ENCODE measurements around the gene RHOBTB3. TPM values are rescaled to one million over a fixed set of nuclear protein-coding genes. Genes with fewer than 3 reads are reported as not detected.

The RHOBTB3 gene
- total and polyA plus RNA-seq, 2 donors (not counting 3 experiments of a cell fraction or from before 2014, with no cell fraction given), result 44.1 to 52.1 TPM

DNA sequence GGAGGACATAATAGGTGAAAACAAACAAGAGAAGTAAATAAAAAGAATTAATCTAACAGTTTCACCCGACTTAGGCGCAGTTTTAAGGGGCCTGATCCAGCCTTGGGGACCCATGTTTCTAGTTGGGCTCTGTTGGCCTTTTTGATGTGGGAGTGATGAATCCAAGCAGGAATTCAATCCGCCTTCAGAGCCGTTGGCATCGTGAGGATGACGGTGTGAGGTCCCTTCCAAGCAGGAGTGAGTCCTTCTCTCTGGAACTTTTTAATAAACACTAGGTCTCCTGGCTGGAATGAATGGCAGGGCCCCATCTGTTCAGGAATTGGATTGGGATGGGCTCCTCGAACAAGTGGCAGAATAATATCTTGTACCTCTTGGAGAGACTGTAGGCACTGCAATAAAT lies 22.3 kb upstream of the RHOBTB3 start:
- BruUV-seq (replicated peaks), result no TSS peak
- H3K4me3 ChIP-seq (replicated peaks in 1 of 3; ENCODE audit: insufficient read depth in 1 of 3, low read depth in 1 of 3, low read length in 3 of 3), result no peak overlapping the region
- TF ChIP-seq MYC (IDR thresholded peaks at IDR 0.05; ENCODE audit: low read depth, low read length), result no peak
- TF ChIP-seq POLR2AphosphoS5 (IDR thresholded peaks at IDR 0.05; ENCODE audit: insufficient read depth, low read depth, low read length), result no peak
- TF ChIP-seq CTCF (IDR thresholded peaks at IDR 0.05; ENCODE audit: extremely low read depth in 1 of 2, insufficient read depth in 1 of 2, low read depth in 1 of 2, low read length in 2 of 2), result no peak
- TF ChIP-seq, protein P1, sequence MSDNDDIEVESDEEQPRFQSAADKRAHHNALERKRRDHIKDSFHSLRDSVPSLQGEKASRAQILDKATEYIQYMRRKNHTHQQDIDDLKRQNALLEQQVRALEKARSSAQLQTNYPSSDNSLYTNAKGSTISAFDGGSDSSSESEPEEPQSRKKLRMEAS (IDR thresholded peaks at IDR 0.05; ENCODE audit: insufficient read depth, insufficient read length), result no peak
- no peaks in the 10 kb centered on the region for H3K9me1 ChIP-seq (replicated peaks; ENCODE audit: control insufficient read depth, extremely low read depth, insufficient read depth, low read length)
- POLR2A ChIA-PET, result no interaction called here
- no peaks in the 10 kb centered on the region for H3K36me3 ChIP-seq (ENCODE audit: control insufficient read depth in 2 of 2, extremely low read depth in 1 of 2, insufficient read depth in 2 of 2, low read length in 2 of 2)
- H3K27me3 ChIP-seq (ENCODE audit: control insufficient read depth in 2 of 2, insufficient read depth in 2 of 2, low read length in 2 of 2), result no peaks in the 10 kb centered on the region
- H3K4me1 ChIP-seq (ENCODE audit: control insufficient read depth, extremely low read depth, insufficient read depth, low read length), result peaks cover 15% of the 10 kb centered on the region
- no peak overlapping the region for H3K9ac ChIP-seq (replicated peaks; ENCODE audit: extremely low read depth, insufficient read depth, low read length)
- no peak overlapping the region for H3K4me2 ChIP-seq (ENCODE audit: insufficient read depth, low read length)
- H4K20me1 ChIP-seq (replicated peaks; ENCODE audit: control insufficient read depth, extremely low read depth, insufficient read depth, low read length), result no peaks in the 10 kb centered on the region
- H3K27ac ChIP-seq (ENCODE audit: insufficient read depth, low read depth, low read length), result no peak overlapping the region
- no peaks in the 10 kb centered on the region for H3K9me3 ChIP-seq (replicated peaks; ENCODE audit: control insufficient read depth, insufficient read depth, low read length)
- no peaks in the 10 kb centered on the region for H3K79me2 ChIP-seq (ENCODE audit: control insufficient read depth, insufficient read depth, low read length)
- no peak overlapping the region for H2AFZ ChIP-seq (ENCODE audit: low read depth, low read length)
- dilution Hi-C loops (cut with MboI; ENCODE audit: extremely low pct_ligation_motif_present, low sequenced_read_pairs), result no loop called here
- intact Hi-C loops (cut with micrococcal nuclease), result no loop called here
- no peak for FAIRE-seq
- CTCF ChIA-PET, result no interaction called here
- no peak for DNase-seq (ENCODE audit: low read depth, low spot score)

DNA sequence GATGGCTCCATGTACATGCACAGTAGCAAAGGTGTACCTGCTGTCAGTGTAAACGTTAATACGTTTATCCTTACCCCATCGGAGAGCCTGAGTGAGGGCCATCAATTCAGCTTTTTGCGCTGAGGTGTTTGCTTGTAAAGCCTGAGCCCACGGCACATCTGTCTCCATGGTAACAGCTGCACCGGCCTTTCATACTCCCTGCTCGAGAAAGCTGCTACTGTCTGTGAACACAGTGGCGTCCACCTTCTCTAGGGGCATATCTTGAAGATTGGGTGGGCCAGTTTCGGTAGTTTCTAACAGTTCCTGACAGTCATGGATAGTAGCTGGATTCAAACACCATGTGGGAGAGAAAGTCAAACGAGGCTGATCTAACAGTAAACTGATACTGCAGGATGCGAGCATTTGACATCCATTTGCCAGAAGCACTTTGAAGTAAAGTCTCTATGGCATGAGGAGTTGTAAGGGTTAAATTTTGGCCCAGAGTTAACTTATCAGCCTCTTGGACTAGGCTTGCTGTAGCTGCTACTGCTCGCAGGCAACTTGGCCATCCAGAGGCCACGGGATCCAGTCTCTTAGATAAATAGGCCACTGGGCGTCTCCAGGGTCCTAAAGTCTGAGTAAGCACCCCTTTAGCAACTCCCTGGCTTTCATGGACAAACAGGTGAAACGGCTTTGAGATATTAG lies 21.0 kb upstream of the RHOBTB3 start:
- Histone ChIP-seq H3K4me1 (ENCODE audit: control insufficient read depth, extremely low read depth, insufficient read depth, low read length) (peaks cover 19% of the 10 kb centered on the region), H3K9me1 (replicated peaks; ENCODE audit: control insufficient read depth, extremely low read depth, insufficient read depth, low read length) (no peaks in the 10 kb centered on the region), H3K79me2 (ENCODE audit: control insufficient read depth, insufficient read depth, low read length) (no peaks in the 10 kb centered on the region), H3K4me2 (ENCODE audit: insufficient read depth, low read length) (no peak overlapping the region), H3K27me3 (ENCODE audit: control insufficient read depth in 2 of 2, insufficient read depth in 2 of 2, low read length in 2 of 2) (no peaks in the 10 kb centered on the region), H3K4me3 (replicated peaks in 1 of 3; ENCODE audit: insufficient read depth in 1 of 3, low read depth in 1 of 3, low read length in 3 of 3) (no peak overlapping the region), H3K36me3 (ENCODE audit: control insufficient read depth in 2 of 2, extremely low read depth in 1 of 2, insufficient read depth in 2 of 2, low read length in 2 of 2) (no peaks in the 10 kb centered on the region), H4K20me1 (replicated peaks; ENCODE audit: control insufficient read depth, extremely low read depth, insufficient read depth, low read length) (no peaks in the 10 kb centered on the region), H3K27ac (ENCODE audit: insufficient read depth, low read depth, low read length) (no peak overlapping the region), H3K9me3 (replicated peaks; ENCODE audit: control insufficient read depth, insufficient read depth, low read length) (no peaks in the 10 kb centered on the region), H2AFZ (ENCODE audit: low read depth, low read length) (no peak overlapping the region), H3K9ac (replicated peaks; ENCODE audit: extremely low read depth, insufficient read depth, low read length) (no peak overlapping the region)
- ChIA-PET CTCF (interaction anchor here (1.6 kb wide), 1 partner anchor 71 kb away, joined by 4 read pairs; no protein-coding TSS in a partner anchor), POLR2A (no interaction called here)
- no peak for FAIRE-seq
- dilution Hi-C loops (cut with MboI; ENCODE audit: extremely low pct_ligation_motif_present, low sequenced_read_pairs) (no loop called here), intact Hi-C loops (cut with micrococcal nuclease) (no loop called here)
- no peak for DNase-seq (ENCODE audit: low read depth, low spot score)
- no TSS peak for BruUV-seq (replicated peaks)
- TF ChIP-seq GATA2 (IDR thresholded peaks at IDR 0.05; ENCODE audit: insufficient read depth, insufficient read length, low read depth, low read length) (no peak), EZH2 (IDR thresholded peaks at IDR 0.05; ENCODE audit: borderline replicate concordance, low read depth, low read length, severe bottlenecking) (no peak), JUN (IDR thresholded peaks at IDR 0.05; ENCODE audit: borderline replicate concordance, insufficient read depth, insufficient read length, low read depth) (no peak), POLR2A (IDR thresholded peaks at IDR 0.05; ENCODE audit: low read depth, low read length) (no peak), POLR2AphosphoS5 (IDR thresholded peaks at IDR 0.05; ENCODE audit: insufficient read depth, low read depth, low read length) (no peak), FOS (IDR thresholded peaks at IDR 0.05; ENCODE audit: borderline replicate concordance, insufficient read depth, low read length) (no peak), MYC (IDR thresholded peaks at IDR 0.05; ENCODE audit: low read depth, low read length) (no peak), CTCF (IDR thresholded peaks at IDR 0.05; ENCODE audit: extremely low read depth in 1 of 2, insufficient read depth in 1 of 2, low read depth in 1 of 2, low read length in 2 of 2) (no peak)
- TF ChIP-seq, protein P1 (IDR thresholded peaks at IDR 0.05; ENCODE audit: insufficient read depth, insufficient read length), result no peak

All from endothelial cell of umbilical vein (primary cell).